Fibroblast of mammary gland (primary cell): Measurements from ENCODE around the gene SERTAD2.
A peak's percentile ranks its signal among the peaks of the same experiment; 100 is the strongest.

Source experiments
- DNase-seq: peaks from one replicate; pipeline ENCODE4 v3.0.0-alpha.2; 2010; ENCODE audit warnings: low read depth
- H3K4me3 ChIP-seq: 2 replicates; pipeline ENCODE4 v1.5.1; 2011; ENCODE audit warnings: low read depth, mild to moderate bottlenecking, low read length, moderate library complexity; ENCODE audit not compliant: control insufficient read depth
- TF ChIP-seq, protein P1 (sequence below): conservative IDR thresholded peaks from 2 replicates; pipeline ENCODE4 v1.5.1; 2011; ENCODE audit warnings: low read depth, low read length, inconsistent platforms; ENCODE audit not compliant: control insufficient read depth, insufficient read depth

SERTAD2 gene

DNA sequence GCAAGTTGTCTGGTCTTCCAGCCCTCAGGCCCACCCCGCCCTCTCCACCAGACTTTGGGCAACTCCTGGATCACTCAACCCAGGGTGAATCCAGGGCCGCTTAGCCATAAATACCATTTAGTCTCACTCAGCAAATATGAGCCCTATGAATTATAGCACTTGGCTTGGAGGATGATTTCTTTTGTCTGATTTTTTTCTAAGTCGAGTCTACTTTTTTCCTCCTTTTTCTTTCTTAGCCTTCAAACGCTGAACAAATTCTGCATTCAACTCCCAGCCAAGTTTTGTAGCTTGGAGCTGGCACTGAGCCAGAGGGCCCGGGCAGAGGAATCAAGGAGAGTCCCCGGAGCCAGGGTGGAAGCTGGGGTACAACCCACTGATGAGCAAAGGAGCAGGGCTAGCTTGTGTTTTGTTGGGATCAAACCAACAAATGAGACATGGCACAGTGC is 48.7 kb downstream of the SERTAD2 start:
- no peak overlapping the region for H3K4me3 ChIP-seq
- TF ChIP-seq, protein P1, sequence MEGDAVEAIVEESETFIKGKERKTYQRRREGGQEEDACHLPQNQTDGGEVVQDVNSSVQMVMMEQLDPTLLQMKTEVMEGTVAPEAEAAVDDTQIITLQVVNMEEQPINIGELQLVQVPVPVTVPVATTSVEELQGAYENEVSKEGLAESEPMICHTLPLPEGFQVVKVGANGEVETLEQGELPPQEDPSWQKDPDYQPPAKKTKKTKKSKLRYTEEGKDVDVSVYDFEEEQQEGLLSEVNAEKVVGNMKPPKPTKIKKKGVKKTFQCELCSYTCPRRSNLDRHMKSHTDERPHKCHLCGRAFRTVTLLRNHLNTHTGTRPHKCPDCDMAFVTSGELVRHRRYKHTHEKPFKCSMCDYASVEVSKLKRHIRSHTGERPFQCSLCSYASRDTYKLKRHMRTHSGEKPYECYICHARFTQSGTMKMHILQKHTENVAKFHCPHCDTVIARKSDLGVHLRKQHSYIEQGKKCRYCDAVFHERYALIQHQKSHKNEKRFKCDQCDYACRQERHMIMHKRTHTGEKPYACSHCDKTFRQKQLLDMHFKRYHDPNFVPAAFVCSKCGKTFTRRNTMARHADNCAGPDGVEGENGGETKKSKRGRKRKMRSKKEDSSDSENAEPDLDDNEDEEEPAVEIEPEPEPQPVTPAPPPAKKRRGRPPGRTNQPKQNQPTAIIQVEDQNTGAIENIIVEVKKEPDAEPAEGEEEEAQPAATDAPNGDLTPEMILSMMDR: no peak
- peak; percentile 70 for DNase-seq

DNA sequence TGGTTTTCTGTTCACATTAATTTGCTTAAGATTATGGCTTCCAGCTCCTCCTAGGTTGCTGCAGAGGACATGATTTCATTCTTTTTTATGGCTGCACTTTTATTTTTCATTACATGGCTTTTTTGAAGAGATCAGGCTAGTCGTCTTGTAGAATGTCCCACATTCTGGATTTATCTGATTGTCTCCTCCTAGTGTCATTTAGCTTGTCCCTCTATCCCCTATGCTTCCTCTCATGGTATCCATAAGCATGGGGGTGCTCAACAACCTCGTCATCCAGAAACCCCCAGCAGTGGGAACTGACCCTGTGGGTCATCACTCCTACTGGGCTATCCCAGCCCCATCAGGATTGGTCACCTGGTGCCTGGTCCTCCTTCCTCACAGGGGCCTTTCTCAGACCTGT is 49.6 kb downstream of the SERTAD2 start:
- no peak for DNase-seq
- no peak overlapping the region for H3K4me3 ChIP-seq
- TF ChIP-seq, protein P1: no peak

DNA sequence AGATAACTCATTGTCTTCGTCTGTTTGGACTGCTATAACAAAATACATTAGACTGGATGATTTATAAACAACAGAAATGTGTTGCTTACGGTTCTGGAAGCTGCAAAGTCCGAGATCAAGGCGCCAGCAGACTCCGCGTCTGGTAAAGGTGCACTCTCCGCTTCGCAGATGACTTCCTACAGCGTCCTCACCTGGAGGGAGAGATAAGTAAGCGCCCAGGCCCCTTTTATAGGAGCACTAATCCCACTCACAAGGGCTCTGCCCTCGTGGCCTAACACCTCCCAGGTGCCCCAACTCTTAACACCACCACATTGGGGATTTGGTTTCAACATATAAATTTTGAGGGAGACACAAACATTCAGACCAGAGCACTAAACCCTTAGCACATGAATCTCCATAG is 51.3 kb downstream of the SERTAD2 start:
- DNase-seq: no peak
- TF ChIP-seq, protein P1: no peak
- H3K4me3 ChIP-seq: no peak overlapping the region

DNA sequence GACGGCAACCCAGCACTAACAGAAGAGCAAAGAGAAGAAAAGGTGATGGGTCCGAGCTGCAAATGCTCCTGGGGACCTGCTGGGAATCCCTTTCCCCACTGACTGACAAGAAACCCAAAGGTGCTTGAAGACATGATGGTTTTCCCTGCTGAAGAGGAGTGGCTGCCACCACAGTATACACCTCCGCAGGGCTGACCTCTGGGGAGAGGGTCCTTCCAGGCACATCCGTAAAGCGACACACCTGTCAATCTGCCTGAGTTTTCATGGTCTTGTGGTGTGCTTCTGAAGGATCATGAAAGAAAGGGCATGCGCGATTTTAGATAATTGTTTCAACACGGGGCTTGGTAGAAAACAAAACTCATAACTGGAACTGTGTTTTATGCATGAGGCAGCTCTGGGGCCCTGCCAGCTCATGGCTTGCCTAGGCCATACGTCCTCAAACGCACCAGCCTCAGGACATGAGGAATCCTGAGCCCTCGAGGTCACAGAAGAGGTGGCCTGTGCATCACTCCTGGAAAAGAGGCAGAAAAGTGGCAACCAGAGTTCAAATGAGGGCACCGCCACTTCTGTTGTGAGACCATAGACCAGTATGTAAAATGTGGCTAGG is 51.8 kb downstream of the SERTAD2 start:
- no peak for DNase-seq
- TF ChIP-seq, protein P1: no peak
- H3K4me3 ChIP-seq: no peak overlapping the region

DNA sequence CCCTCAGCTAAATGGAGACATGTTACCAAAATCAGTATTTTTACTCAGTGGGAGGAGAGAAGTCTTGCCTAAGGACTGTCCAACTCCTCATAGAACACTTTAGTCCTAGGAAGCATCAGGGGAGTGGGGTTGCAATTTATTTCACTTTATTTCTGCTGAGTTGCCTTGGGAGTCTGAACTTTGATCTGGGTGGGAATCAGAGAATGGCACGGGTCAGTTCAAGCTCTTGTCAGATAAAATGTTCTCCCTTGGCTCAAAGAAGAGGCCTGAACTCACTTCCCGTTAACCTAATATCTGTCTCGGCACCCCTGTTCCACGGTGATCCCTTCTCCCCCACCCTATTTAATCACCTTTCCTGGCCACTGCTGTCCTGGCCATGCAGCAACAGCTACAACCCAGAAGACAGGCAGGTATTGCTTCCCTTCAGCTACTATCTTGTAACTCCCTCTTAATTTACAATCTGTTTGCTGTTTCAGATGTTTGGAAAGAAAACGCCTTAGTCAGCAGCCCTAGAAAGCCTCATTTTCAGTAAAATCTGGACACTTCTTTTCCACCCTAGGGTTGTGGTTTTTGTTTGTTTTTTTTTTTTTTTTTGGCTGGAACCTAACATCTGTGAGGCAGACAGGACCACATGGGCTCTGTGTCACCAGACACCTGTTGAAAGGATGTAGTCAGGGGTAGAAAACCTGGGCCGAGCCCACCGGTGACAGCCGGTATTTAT is 52.5 kb downstream of the SERTAD2 start:
- TF ChIP-seq, protein P1: no peak
- DNase-seq: peak; percentile 45
- H3K4me3 ChIP-seq: no peak overlapping the region

DNA sequence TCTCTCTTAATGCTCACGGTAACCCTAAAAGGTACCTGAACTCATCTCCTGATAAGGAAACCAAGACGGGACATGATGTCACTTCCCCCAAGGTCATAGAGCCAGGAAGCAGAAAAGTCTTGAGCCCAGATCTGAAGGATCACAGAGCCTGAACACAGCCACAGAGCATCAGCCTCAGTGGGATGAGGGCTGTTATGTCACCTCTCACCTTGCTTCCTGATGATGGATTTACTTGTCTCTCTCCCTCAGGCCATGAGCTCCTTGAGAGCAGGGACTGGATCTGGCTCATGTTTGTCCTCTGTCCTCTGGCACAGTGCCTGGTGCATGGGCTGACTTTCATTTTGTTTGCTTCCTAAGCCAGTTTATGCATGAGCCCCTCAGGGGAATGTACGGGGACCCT is 54.2 kb downstream of the SERTAD2 start:
- no peak overlapping the region for H3K4me3 ChIP-seq
- DNase-seq: no peak
- TF ChIP-seq, protein P1: no peak

DNA sequence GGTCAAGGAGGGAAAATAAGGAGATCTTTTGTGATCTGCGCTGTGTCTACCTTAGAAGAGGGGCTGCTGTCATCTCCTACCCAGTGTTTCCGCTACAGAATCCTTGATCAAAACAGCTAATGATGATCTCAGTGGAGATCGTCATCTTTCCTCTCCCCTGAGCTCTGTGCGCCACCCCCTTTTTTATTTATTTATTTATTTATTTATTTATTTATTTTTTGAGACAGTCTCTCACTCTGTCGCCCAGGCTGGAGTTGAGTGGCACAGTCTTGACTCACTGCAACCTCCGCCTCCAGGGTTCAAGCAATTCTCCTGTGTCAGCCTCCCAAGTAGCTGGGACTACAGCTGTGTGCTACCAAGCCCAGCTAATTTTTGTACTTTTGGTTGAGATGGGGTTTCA is 55.5 kb downstream of the SERTAD2 start:
- TF ChIP-seq, protein P1: no peak
- H3K4me3 ChIP-seq: no peak overlapping the region

More for the DNA sequence above, 55.5 kb downstream of the SERTAD2 start:
- no peak for DNase-seq
